A673 (cell line): ENCODE results near the gene CALN1.

Source experiments
- CTCF ChIP-seq: fragments of 300-800, 200-600 bp; sonication (generic); conservative IDR thresholded peaks from 2 replicates; pipeline ENCODE4 v1.5.1; 2017; ENCODE audit warnings: low read depth, mild to moderate bottlenecking, antibody characterized with exemption, low read length, moderate library complexity, mixed read lengths
- EZH2 ChIP-seq: fragments of 200-600 bp; sonication (generic); IDR thresholded peaks from 2 replicates; pipeline ENCODE4 v1.6.1; 2017; ENCODE audit warnings: borderline replicate concordance, low read depth, mild to moderate bottlenecking, mixed read lengths, antibody characterized with exemption, low read length; ENCODE audit not compliant: poor library complexity, severe bottlenecking

GRCh38 chr7:71768450-71768849 lies 643.7 kb downstream of the CALN1 start:
- TF ChIP-seq CTCF (no peak), EZH2 (no peak)
